Sigmoid colon (tissue), 4 donors: ENCODE results near the gene GPR148.

Experiments used
- POLR2A ChIP-seq, 2 donors: fragments of 450-650 bp; IDR thresholded peaks; one replicate each; pipeline ENCODE4 v1.6.1; 2016; ENCODE audit warnings: antibody characterized with exemption in 2 of 2, mild to moderate bottlenecking in 2 of 2, moderate library complexity in 2 of 2
- POLR2AphosphoS5 ChIP-seq, 4 donors: sonication (generic); formaldehyde crosslinking; IDR thresholded peaks; one replicate each; pipeline ENCODE4 v1.6.1; 2017; ENCODE audit warnings: antibody characterized with exemption in 4 of 4

- TF ChIP-seq POLR2AphosphoS5 (IDR thresholded peaks at IDR 0.05) (no peak), POLR2A (IDR thresholded peaks at IDR 0.05) (no peak)
Observed at GRCh38 chr2:130765464-130765863, 36.6 kb downstream of the GPR148 start.
